HCT116 (cell line): ENCODE measurements around the gene AHCTF1. TPM values are rescaled to one million over a fixed set of nuclear protein-coding genes. Genes with fewer than 3 reads are reported as not detected.
"Not testable (repeated sequence)": the region's sequence is repeated elsewhere in the genome, so short reads cannot be mapped to it uniquely, and the experiment has no call there.

ENCODE experiments used
- ATAC-seq: fragments of 200-7000 bp; cut with Tn5 transposase; 2 replicates; pipeline ENCODE4 v1.9.1; 2020; ENCODE audit warnings: mild to moderate bottlenecking, moderate library complexity
- BruUV-seq: library from RNA; stranded (reverse); fragments of 400-500 nt; replicated peaks from 2 replicates; lab custom pipeline; 2021; lab: Mats Ljungman, UMichigan
- CTCF ChIA-PET: fragments of 300-600 bp; sonication (Branson Sonifier 250); formaldehyde crosslinking; loops from one replicate; lab custom pipeline; 2021; ENCODE audit warnings: antibody characterized with exemption; lab: Charles Lee
- POLR2A ChIA-PET: fragments of 300-600, 350-600 bp; sonication (Branson Sonifier 250); formaldehyde crosslinking; loops from one replicate; lab custom pipeline; 2021; ENCODE audit warnings: antibody characterized with exemption; lab: Charles Lee
- RAD21 ChIA-PET, 2 experiments: fragments of 300-600 bp; sonication (Branson Sonifier 250); formaldehyde crosslinking; loops; one replicate each; lab custom pipeline; 2023; ENCODE audit warnings: low total read pairs in 2 of 2; ENCODE audit not compliant: uncharacterized antibody in 2 of 2, unreplicated experiment in 2 of 2, low non-redundant PET in 1 of 2; lab: Charles Lee
- DNase-seq: peaks from one replicate; pipeline ENCODE4 v3.0.0-alpha.2; 2010; ENCODE audit warnings: low read depth, low spot score
- H2AFZ ChIP-seq: fragments of 200-600 bp; shearing (Covaris generic), sonication (generic); 2 replicates; pipeline ENCODE4 v1.6.1; 2017; ENCODE audit warnings: low read depth, mixed run types, mixed read lengths, antibody characterized with exemption, low read length; ENCODE audit not compliant: poor library complexity, severe bottlenecking
- H3K27ac ChIP-seq: 2 replicates; pipeline ENCODE4 v1.5.1; 2012; ENCODE audit warnings: low read depth, low read length
- H3K27me3 ChIP-seq: fragments of 200-600 bp; sonication (generic); 2 replicates; pipeline ENCODE4 v1.6.1; 2016; ENCODE audit warnings: mixed run types, low read length, mixed read lengths; ENCODE audit not compliant: insufficient read depth
- H3K36me3 ChIP-seq, 2 experiments: fragments of 200-500 bp in 1 of 2; fragments of 200-600 bp in 1 of 2; sonication (Bioruptor generic) in 1 of 2; sonication (generic) in 1 of 2; 2 replicates each; pipeline versions ENCODE4 v1.5.1 to v1.6.1; 2014 to 2016; ENCODE audit warnings: low read length in 2 of 2, inconsistent platforms in 1 of 2, mixed read lengths in 1 of 2, mixed run types in 1 of 2; ENCODE audit not compliant: insufficient read depth in 2 of 2, control insufficient read depth in 1 of 2
- H3K4me1 ChIP-seq, 2 experiments: fragments of 200-600 bp in 1 of 2; sonication (generic) in 1 of 2; 2 replicates each; pipeline versions ENCODE4 v1.5.1 to v1.6.1; 2012 to 2017; ENCODE audit warnings: low read length in 2 of 2, inconsistent platforms in 1 of 2, mild to moderate bottlenecking in 1 of 2, mixed read lengths in 1 of 2, mixed run types in 1 of 2, moderate library complexity in 1 of 2; ENCODE audit not compliant: insufficient read depth in 2 of 2, control insufficient read depth in 1 of 2
- H3K4me2 ChIP-seq: fragments of 200-600 bp; sonication (generic); 2 replicates; pipeline ENCODE4 v1.6.1; 2017; ENCODE audit warnings: mixed run types, low read length, mixed read lengths
- H3K4me3 ChIP-seq, 2 experiments: fragments of 200-600 bp in 1 of 2; sonication (generic) in 1 of 2; replicated peaks in 1 of 2; 2 replicates each; pipeline ENCODE4 v1.5.1; 2011 to 2016; ENCODE audit warnings: low read length in 2 of 2, control low read depth in 1 of 2, low read depth in 1 of 2, mild to moderate bottlenecking in 1 of 2, mixed read lengths in 1 of 2, mixed run types in 1 of 2
- H3K79me2 ChIP-seq: fragments of 200-600 bp; sonication (generic); 2 replicates; pipeline ENCODE4 v1.6.1; 2017; ENCODE audit warnings: mild to moderate bottlenecking, mixed run types, low read length, moderate library complexity, mixed read lengths; ENCODE audit not compliant: insufficient read depth
- H3K9ac ChIP-seq: fragments of 200-600 bp; sonication (generic); 2 replicates; pipeline ENCODE4 v1.6.1; 2016; ENCODE audit warnings: low read length, mixed read lengths
- H3K9me2 ChIP-seq: fragments of 200-600 bp; sonication (generic), shearing (Covaris generic); 2 replicates; pipeline ENCODE4 v1.6.1; 2017; ENCODE audit warnings: mixed run types, mild to moderate bottlenecking, moderate library complexity; ENCODE audit not compliant: insufficient read depth
- H3K9me3 ChIP-seq, 2 experiments: fragments of 200-500 bp in 1 of 2; fragments of 200-600 bp in 1 of 2; sonication (Bioruptor generic) in 1 of 2; sonication (generic) in 1 of 2; 2 replicates each; pipeline ENCODE4 v1.6.1; 2014 to 2017; ENCODE audit warnings: low read length in 2 of 2, mixed read lengths in 2 of 2, inconsistent platforms in 1 of 2, low read depth in 1 of 2, mild to moderate bottlenecking in 1 of 2, mixed run types in 1 of 2, moderate library complexity in 1 of 2; ENCODE audit not compliant: control insufficient read depth in 1 of 2, insufficient read depth in 1 of 2
- H4K20me1 ChIP-seq: fragments of 200-600 bp; sonication (generic), shearing (Covaris generic); 2 replicates; pipeline ENCODE4 v1.6.1; 2017; ENCODE audit warnings: mixed run types, mild to moderate bottlenecking, moderate library complexity; ENCODE audit not compliant: insufficient read depth
- CTCF ChIP-seq, 3 experiments: fragments of 200-600 bp in 1 of 3; sonication (generic) in 1 of 3; IDR thresholded peaks in 2 of 3; conservative IDR thresholded peaks in 1 of 3; 2 replicates each; pipeline ENCODE4 v1.5.1; 2012 to 2017; ENCODE audit warnings: low read depth in 2 of 3, low read length in 2 of 3, antibody characterized with exemption in 1 of 3, borderline replicate concordance in 1 of 3, control low read depth in 1 of 3, mild to moderate bottlenecking in 1 of 3, mixed read lengths in 1 of 3, mixed run types in 1 of 3, moderate library complexity in 1 of 3; ENCODE audit not compliant: insufficient read depth in 1 of 3
- ELF1 ChIP-seq: IDR thresholded peaks from 2 replicates; pipeline ENCODE4 v1.6.1; 2012; ENCODE audit warnings: low read depth, borderline replicate concordance
- EZH2phosphoT487 ChIP-seq: fragments of 200-600 bp; IDR thresholded peaks from 2 replicates; pipeline ENCODE4 v1.6.1; 2018; ENCODE audit warnings: antibody characterized with exemption, borderline replicate concordance
- JUND ChIP-seq: IDR thresholded peaks from 2 replicates; pipeline ENCODE4 v1.6.1; 2012
- MAX ChIP-seq: IDR thresholded peaks from 2 replicates; pipeline ENCODE4 v1.6.1; 2012
- RAD21 ChIP-seq: IDR thresholded peaks from 2 replicates; pipeline ENCODE4 v1.6.1; 2012; ENCODE audit warnings: low read depth, mild to moderate bottlenecking
- TCF7L2 ChIP-seq: IDR thresholded peaks from 2 replicates; pipeline ENCODE4 v1.7.0; 2011; ENCODE audit warnings: borderline replicate concordance, inconsistent platforms; ENCODE audit not compliant: insufficient read depth, insufficient read length; ENCODE audit errors: extremely low read depth
- YY1 ChIP-seq: IDR thresholded peaks from 2 replicates; pipeline ENCODE4 v1.6.1; 2011; ENCODE audit warnings: low read length, low read depth, moderate library complexity, mild to moderate bottlenecking; ENCODE audit not compliant: insufficient replicate concordance; ENCODE audit errors: extremely low read depth
- ZFX ChIP-seq: fragments of 450-650 bp; IDR thresholded peaks from 2 replicates; pipeline ENCODE4 v1.6.1; 2017
- ZNF274 ChIP-seq: fragments of 200-500 bp; sonication (Bioruptor generic); IDR thresholded peaks from 2 replicates; pipeline ENCODE4 v1.6.1; 2014; ENCODE audit warnings: mild to moderate bottlenecking, low read depth, low read length, inconsistent platforms
- intact Hi-C: fragments of 100-400 bp; cut with micrococcal nuclease; formaldehyde crosslinking; loops from 2 replicates; pipeline ENCODE4 v1.10.0; 2022
- total RNA-seq: library from RNA; stranded (reverse); gene quantifications from one replicate; pipeline ENCODE4 v1.2.1, GENCODE V29; 2021; ENCODE audit not compliant: unreplicated experiment
- TF ChIP-seq, protein P1 (sequence below): IDR thresholded peaks from 2 replicates; pipeline ENCODE4 v1.6.1; 2011; ENCODE audit warnings: mild to moderate bottlenecking, low read length, moderate library complexity; ENCODE audit not compliant: insufficient replicate concordance; ENCODE audit errors: extremely low read depth

Gene AHCTF1
- total RNA-seq, 1 experiment from 2014 or later: 56.2 TPM

GRCh38 chr1:246888522-246888921 is 43.2 kb downstream of the AHCTF1 start:
- no peak for DNase-seq
- H3K9me3 ChIP-seq: no peaks in the 10 kb centered on the region
- peaks cover 54% of the 10 kb centered on the region for H3K79me2 ChIP-seq
- ChIA-PET CTCF (no interaction called here), RAD21 (no interaction called here), POLR2A (no interaction called here)
- intact Hi-C loops: no loop called here
- H2AFZ ChIP-seq: no peak overlapping the region
- TF ChIP-seq JUND: no peak
- TF ChIP-seq ZNF274: no peak
- no peak for TF ChIP-seq YY1
- TF ChIP-seq ELF1: no peak
- TF ChIP-seq MAX: no peak
- TF ChIP-seq, protein P1, sequence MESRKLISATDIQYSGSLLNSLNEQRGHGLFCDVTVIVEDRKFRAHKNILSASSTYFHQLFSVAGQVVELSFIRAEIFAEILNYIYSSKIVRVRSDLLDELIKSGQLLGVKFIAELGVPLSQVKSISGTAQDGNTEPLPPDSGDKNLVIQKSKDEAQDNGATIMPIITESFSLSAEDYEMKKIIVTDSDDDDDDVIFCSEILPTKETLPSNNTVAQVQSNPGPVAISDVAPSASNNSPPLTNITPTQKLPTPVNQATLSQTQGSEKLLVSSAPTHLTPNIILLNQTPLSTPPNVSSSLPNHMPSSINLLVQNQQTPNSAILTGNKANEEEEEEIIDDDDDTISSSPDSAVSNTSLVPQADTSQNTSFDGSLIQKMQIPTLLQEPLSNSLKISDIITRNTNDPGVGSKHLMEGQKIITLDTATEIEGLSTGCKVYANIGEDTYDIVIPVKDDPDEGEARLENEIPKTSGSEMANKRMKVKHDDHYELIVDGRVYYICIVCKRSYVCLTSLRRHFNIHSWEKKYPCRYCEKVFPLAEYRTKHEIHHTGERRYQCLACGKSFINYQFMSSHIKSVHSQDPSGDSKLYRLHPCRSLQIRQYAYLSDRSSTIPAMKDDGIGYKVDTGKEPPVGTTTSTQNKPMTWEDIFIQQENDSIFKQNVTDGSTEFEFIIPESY: no peak
- TF ChIP-seq ZFX: no peak
- TF ChIP-seq CTCF (IDR thresholded peaks at IDR 0.05 in 2 of 3, conservative IDR thresholded peaks at IDR 0.05 in 1 of 3; ENCODE audit: borderline replicate concordance in 1 of 3, insufficient read depth in 1 of 3, low read depth in 2 of 3, low read length in 2 of 3): no peak
- TF ChIP-seq RAD21: no peak
- TF ChIP-seq TCF7L2: no peak
- no peak for TF ChIP-seq EZH2phosphoT487
- TF ChIP-seq, all 23 proteins: peak for 0
- Histone ChIP-seq H3K4me3 (no peak overlapping the region), H3K9me2 (no peaks in the 10 kb centered on the region), H3K36me3 (peaks cover 39 to 73% of the 10 kb centered on the region in 2 experiments), H3K4me1 (no peaks in the 10 kb centered on the region), H3K27me3 (no peaks in the 10 kb centered on the region), H3K4me2 (no peak overlapping the region), H4K20me1 (peaks cover 8% of the 10 kb centered on the region), H3K9ac (no peak overlapping the region), H3K27ac (no peak overlapping the region)
- BruUV-seq: no TSS peak
- no peak for ATAC-seq

DNA sequence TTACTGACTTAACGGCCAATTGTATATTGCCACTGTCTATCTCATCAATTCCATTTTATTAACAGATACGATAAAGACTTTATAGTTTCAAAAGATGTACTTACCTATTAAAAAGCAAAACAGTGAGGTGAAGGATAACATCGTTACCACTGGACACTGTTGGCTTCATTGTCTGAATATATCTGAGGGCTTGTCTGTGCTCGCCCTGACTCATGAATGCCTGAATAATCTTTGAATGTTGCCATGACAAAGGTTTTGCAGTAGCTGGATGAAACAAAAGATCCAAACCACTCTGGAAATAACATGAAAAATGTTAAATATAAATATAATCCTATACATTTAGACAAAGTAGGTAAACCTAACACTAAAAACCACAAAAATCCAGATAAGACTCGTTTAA is 46.4 kb downstream of the AHCTF1 start:
- H3K9ac ChIP-seq, H3K4me2 ChIP-seq, H3K4me3 ChIP-seq, DNase-seq, H3K9me3 ChIP-seq, ATAC-seq, H3K27ac ChIP-seq, H3K27me3 ChIP-seq, RAD21 ChIA-PET, H4K20me1 ChIP-seq, H3K4me1 ChIP-seq, BruUV-seq, H3K9me2 ChIP-seq, intact Hi-C loops, CTCF ChIA-PET, H2AFZ ChIP-seq, POLR2A ChIA-PET: not testable (repeated sequence)
- Histone ChIP-seq H3K79me2 (peaks cover 60% of the 10 kb centered on the region), H3K36me3 (peaks cover 37 to 59% of the 10 kb centered on the region in 2 experiments; a peak in 3 of 4 replicates)
